Measurements from ENCODE around the gene SECISBP2L. TPM values are rescaled to one million over a fixed set of nuclear protein-coding genes. Genes with fewer than 3 reads are reported as not detected.

Gene SECISBP2L
- total and polyA plus RNA-seq, 2 experiments from 2014 or later, result 18.6 to 28.3 TPM

GRCh38 chr15:49042165-49042564, 4.1 kb downstream of the SECISBP2L start:
- H3K36me3 Mint-ChIP-seq (ENCODE audit: low read depth), result no peaks in the 10 kb centered on the region
- H3K27me3 Mint-ChIP-seq (ENCODE audit: insufficient read depth, low read depth, poor library complexity), result peaks cover 5% of the 10 kb centered on the region
- TF ChIP-seq REST (IDR thresholded peaks at IDR 0.05; ENCODE audit: unreplicated experiment), result no peak
- no peak for TF ChIP-seq ZNF114 (CRISPR knock-in tag; IDR thresholded peaks at IDR 0.05)
- TF ChIP-seq, protein P1, sequence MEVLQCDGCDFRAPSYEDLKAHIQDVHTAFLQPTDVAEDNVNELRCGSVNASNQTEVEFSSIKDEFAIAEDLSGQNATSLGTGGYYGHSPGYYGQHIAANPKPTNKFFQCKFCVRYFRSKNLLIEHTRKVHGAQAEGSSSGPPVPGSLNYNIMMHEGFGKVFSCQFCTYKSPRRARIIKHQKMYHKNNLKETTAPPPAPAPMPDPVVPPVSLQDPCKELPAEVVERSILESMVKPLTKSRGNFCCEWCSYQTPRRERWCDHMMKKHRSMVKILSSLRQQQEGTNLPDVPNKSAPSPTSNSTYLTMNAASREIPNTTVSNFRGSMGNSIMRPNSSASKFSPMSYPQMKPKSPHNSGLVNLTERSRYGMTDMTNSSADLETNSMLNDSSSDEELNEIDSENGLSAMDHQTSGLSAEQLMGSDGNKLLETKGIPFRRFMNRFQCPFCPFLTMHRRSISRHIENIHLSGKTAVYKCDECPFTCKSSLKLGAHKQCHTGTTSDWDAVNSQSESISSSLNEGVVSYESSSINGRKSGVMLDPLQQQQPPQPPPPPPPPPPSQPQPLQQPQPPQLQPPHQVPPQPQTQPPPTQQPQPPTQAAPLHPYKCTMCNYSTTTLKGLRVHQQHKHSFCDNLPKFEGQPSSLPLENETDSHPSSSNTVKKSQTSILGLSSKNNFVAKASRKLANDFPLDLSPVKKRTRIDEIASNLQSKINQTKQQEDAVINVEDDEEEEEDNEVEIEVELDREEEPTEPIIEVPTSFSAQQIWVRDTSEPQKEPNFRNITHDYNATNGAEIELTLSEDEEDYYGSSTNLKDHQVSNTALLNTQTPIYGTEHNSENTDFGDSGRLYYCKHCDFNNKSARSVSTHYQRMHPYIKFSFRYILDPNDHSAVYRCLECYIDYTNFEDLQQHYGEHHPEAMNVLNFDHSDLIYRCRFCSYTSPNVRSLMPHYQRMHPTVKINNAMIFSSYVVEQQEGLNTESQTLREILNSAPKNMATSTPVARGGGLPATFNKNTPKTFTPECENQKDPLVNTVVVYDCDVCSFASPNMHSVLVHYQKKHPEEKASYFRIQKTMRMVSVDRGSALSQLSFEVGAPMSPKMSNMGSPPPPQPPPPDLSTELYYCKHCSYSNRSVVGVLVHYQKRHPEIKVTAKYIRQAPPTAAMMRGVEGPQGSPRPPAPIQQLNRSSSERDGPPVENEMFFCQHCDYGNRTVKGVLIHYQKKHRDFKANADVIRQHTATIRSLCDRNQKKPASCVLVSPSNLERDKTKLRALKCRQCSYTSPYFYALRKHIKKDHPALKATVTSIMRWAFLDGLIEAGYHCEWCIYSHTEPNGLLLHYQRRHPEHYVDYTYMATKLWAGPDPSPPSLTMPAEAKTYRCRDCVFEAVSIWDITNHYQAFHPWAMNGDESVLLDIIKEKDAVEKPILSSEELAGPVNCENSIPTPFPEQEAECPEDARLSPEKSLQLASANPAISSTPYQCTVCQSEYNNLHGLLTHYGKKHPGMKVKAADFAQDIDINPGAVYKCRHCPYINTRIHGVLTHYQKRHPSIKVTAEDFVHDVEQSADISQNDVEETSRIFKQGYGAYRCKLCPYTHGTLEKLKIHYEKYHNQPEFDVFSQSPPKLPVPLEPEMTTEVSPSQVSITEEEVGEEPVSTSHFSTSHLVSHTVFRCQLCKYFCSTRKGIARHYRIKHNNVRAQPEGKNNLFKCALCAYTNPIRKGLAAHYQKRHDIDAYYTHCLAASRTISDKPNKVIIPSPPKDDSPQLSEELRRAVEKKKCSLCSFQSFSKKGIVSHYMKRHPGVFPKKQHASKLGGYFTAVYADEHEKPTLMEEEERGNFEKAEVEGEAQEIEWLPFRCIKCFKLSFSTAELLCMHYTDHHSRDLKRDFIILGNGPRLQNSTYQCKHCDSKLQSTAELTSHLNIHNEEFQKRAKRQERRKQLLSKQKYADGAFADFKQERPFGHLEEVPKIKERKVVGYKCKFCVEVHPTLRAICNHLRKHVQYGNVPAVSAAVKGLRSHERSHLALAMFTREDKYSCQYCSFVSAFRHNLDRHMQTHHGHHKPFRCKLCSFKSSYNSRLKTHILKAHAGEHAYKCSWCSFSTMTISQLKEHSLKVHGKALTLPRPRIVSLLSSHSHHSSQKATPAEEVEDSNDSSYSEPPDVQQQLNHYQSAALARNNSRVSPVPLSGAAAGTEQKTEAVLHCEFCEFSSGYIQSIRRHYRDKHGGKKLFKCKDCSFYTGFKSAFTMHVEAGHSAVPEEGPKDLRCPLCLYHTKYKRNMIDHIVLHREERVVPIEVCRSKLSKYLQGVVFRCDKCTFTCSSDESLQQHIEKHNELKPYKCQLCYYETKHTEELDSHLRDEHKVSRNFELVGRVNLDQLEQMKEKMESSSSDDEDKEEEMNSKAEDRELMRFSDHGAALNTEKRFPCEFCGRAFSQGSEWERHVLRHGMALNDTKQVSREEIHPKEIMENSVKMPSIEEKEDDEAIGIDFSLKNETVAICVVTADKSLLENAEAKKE (CRISPR knock-in tag; IDR thresholded peaks at IDR 0.05), result no peak
- TF ChIP-seq EZH2 (IDR thresholded peaks at IDR 0.05; ENCODE audit: low read depth, unreplicated experiment), result no peak
- no peaks in the 10 kb centered on the region for H3K9me2 ChIP-seq (ENCODE audit: insufficient read depth)
- no peak overlapping the region for H2AFZ ChIP-seq
- peaks cover 84% of the 10 kb centered on the region for H3K79me2 ChIP-seq (replicated peaks; ENCODE audit: insufficient read depth)
- no peak for ATAC-seq
- H4K20me1 ChIP-seq (replicated peaks; ENCODE audit: insufficient read depth), result peaks cover 10% of the 10 kb centered on the region; the same call in 1 of the 2 replicates
- no peak overlapping the region for H3K27ac ChIP-seq (ENCODE audit: low read depth)
- no peaks in the 10 kb centered on the region for H3K27me3 ChIP-seq (ENCODE audit: insufficient read depth)
- peaks cover 11% of the 10 kb centered on the region; the same call in 2 of the 3 replicates for H3K4me1 Mint-ChIP-seq
- H3F3A ChIP-seq (replicated peaks; ENCODE audit: low read depth), result no peaks in the 10 kb centered on the region
- H3K4me1 ChIP-seq (ENCODE audit: insufficient read depth), result peaks cover 15% of the 10 kb centered on the region
- H3K36me3 ChIP-seq (ENCODE audit: insufficient read depth), result no peaks in the 10 kb centered on the region
- no peak overlapping the region for H3K4me3 Mint-ChIP-seq
- no peak overlapping the region for H3K4me3 ChIP-seq
- no peak overlapping the region for H3K27ac Mint-ChIP-seq
- H3K4me2 ChIP-seq, result no peak overlapping the region
- no peaks in the 10 kb centered on the region for H3K9me3 Mint-ChIP-seq
- DNase-seq (ENCODE audit: low spot score), result no peak
